HL-60 (cell line): ENCODE measurements around the gene FHL2.

Experiments
- DNase-seq, 2 experiments: peaks; one replicate each; pipeline ENCODE4 v3.0.0-alpha.2; 2010 to 2020; ENCODE audit warnings: low read depth in 1 of 2, low spot score in 1 of 2
- H3K27ac ChIP-seq: fragments of 250-450 bp; sonication (Bioruptor Pico); replicated peaks from 2 replicates; pipeline ENCODE4 v1.5.1; 2020; ENCODE audit warnings: mild to moderate bottlenecking, moderate library complexity
- H3K27me3 ChIP-seq: fragments of 250-450 bp; sonication (Bioruptor Pico); 2 replicates; pipeline ENCODE4 v1.5.1; 2021; ENCODE audit warnings: mild to moderate bottlenecking, moderate library complexity; ENCODE audit not compliant: insufficient read depth, poor library complexity, severe bottlenecking
- H3K4me3 ChIP-seq: replicated peaks from 2 replicates; pipeline ENCODE4 v1.5.1; 2011; ENCODE audit warnings: mild to moderate bottlenecking, control low read depth, low read length; ENCODE audit not compliant: insufficient read depth
- CTCF ChIP-seq: IDR thresholded peaks from one replicate; pipeline ENCODE4 v1.5.1; 2011; ENCODE audit warnings: low read length, control low read depth, inconsistent platforms; ENCODE audit not compliant: insufficient read depth
- GABPA ChIP-seq: IDR thresholded peaks from 2 replicates; pipeline ENCODE4 v1.6.1; 2012; ENCODE audit warnings: low read depth
- POLR2AphosphoS5 ChIP-seq: IDR thresholded peaks from 2 replicates; pipeline ENCODE4 v1.6.1; 2012; ENCODE audit warnings: low read depth
- SPI1 ChIP-seq: IDR thresholded peaks from 2 replicates; pipeline ENCODE4 v1.6.1; 2012; ENCODE audit warnings: low read depth, mild to moderate bottlenecking, borderline replicate concordance
- TF ChIP-seq, protein P1 (sequence below): IDR thresholded peaks from 2 replicates; pipeline ENCODE4 v1.6.1; 2012; ENCODE audit warnings: low read depth; ENCODE audit not compliant: insufficient replicate concordance

FHL2 gene

GRCh38 chr2:105385731-105386540, 12.9 kb downstream of the FHL2 start:
- H3K4me3 ChIP-seq, result no peak overlapping the region
- TF ChIP-seq GABPA (no peak), SPI1 (no peak), POLR2AphosphoS5 (no peak), CTCF (no peak)
- TF ChIP-seq, protein P1, sequence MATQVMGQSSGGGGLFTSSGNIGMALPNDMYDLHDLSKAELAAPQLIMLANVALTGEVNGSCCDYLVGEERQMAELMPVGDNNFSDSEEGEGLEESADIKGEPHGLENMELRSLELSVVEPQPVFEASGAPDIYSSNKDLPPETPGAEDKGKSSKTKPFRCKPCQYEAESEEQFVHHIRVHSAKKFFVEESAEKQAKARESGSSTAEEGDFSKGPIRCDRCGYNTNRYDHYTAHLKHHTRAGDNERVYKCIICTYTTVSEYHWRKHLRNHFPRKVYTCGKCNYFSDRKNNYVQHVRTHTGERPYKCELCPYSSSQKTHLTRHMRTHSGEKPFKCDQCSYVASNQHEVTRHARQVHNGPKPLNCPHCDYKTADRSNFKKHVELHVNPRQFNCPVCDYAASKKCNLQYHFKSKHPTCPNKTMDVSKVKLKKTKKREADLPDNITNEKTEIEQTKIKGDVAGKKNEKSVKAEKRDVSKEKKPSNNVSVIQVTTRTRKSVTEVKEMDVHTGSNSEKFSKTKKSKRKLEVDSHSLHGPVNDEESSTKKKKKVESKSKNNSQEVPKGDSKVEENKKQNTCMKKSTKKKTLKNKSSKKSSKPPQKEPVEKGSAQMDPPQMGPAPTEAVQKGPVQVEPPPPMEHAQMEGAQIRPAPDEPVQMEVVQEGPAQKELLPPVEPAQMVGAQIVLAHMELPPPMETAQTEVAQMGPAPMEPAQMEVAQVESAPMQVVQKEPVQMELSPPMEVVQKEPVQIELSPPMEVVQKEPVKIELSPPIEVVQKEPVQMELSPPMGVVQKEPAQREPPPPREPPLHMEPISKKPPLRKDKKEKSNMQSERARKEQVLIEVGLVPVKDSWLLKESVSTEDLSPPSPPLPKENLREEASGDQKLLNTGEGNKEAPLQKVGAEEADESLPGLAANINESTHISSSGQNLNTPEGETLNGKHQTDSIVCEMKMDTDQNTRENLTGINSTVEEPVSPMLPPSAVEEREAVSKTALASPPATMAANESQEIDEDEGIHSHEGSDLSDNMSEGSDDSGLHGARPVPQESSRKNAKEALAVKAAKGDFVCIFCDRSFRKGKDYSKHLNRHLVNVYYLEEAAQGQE, result no peak
- no peaks in the 10 kb centered on the region for H3K27me3 ChIP-seq
- H3K27ac ChIP-seq, result no peak overlapping the region
- no peak for DNase-seq

DNA sequence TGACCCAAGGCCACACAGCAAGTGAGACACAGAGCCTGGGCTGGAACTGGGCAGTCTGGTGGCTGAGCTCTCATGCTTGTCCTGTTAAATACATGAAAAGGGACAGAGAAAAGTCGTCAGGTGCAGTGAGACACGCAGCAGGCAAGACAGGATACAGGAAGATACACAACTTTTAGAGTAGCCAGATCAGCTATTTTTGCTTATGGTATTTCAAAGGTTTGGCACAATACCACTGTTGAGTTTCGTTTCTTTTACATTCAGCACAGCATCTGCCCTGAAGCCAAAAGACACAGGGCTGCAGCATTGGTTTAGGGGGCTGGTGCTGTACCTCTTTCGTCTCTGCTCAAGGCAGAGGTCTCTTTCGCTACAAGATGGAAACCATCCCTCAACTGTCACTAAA, 14.0 kb downstream of the FHL2 start:
- H3K4me3 ChIP-seq, result no peak overlapping the region
- TF ChIP-seq CTCF (no peak), SPI1 (no peak), POLR2AphosphoS5 (no peak), GABPA (no peak)
- TF ChIP-seq, protein P1, result no peak

DNA sequence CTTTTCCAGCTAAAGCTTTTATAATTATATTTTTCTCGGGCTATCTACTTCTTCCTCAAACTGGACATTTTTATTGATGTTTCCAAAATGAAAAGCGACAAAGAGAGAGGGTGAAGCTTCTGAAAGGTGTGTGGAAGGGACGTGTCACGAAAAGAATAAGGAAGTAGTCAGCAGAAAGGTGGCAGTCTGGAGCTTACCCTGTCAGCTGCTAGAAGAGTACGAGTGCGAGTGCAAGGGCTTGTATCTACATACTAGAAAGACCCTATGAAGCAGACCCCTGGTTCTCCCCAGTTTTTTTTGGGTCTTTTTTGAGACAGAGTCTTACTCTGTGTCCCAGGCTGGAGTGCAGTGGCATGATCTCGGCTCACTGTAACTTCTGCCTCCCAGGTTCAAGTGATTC, 14.6 kb downstream of the FHL2 start:
- H3K27ac ChIP-seq, result no peak overlapping the region
- no peaks in the 10 kb centered on the region for H3K27me3 ChIP-seq
- H3K4me3 ChIP-seq, result no peak overlapping the region
- no peak for DNase-seq
- TF ChIP-seq GABPA, result no peak

More for the DNA sequence above, 14.0 kb downstream of the FHL2 start:
- no peak overlapping the region for H3K27ac ChIP-seq
- H3K27me3 ChIP-seq, result no peaks in the 10 kb centered on the region
- no peak for DNase-seq

- Histone ChIP-seq H3K4me3 (no peak overlapping the region), H3K27ac (no peak overlapping the region), H3K27me3 (no peaks in the 10 kb centered on the region)
- TF ChIP-seq POLR2AphosphoS5, result no peak
- no peak for TF ChIP-seq GABPA
- peak; percentile 67; the same call in 1 of the 2 replicates for TF ChIP-seq SPI1
- TF ChIP-seq, protein P1, result no peak
- TF ChIP-seq CTCF, result no peak
- DNase-seq, result peak in 1 of 2 experiments; percentile 43
These were observed 15.3 kb downstream of the FHL2 start for GRCh38 chr2:105383432-105384166.
